ENCODE measurements around the gene ANKRD42. TPM values are rescaled to one million over a fixed set of nuclear protein-coding genes. Genes with fewer than 3 reads are reported as not detected.

ANKRD42 gene
- total RNA-seq, 1 experiment from 2014 or later, result 5.4 TPM

- Histone ChIP-seq H3K9ac (ENCODE audit: low read length) (no peak overlapping the region), H3K27ac (ENCODE audit: low read depth, low read length) (no peak overlapping the region), H3K36me3 (ENCODE audit: control insufficient read depth in 1 of 2, insufficient read depth in 2 of 2, low read length in 2 of 2) (peaks cover 38 to 45% of the 10 kb centered on the region in 2 experiments), H3K4me1 (ENCODE audit: control insufficient read depth in 1 of 2, insufficient read depth in 2 of 2, low read length in 2 of 2) (peaks cover 5 to 18% of the 10 kb centered on the region in 2 experiments; a peak in 3 of 4 replicates), H3K27me3 (ENCODE audit: insufficient read depth, low read length) (no peaks in the 10 kb centered on the region), H3K9me3 (ENCODE audit: control insufficient read depth in 1 of 2, insufficient read depth in 1 of 2, low read depth in 1 of 2, low read length in 2 of 2) (no peaks in the 10 kb centered on the region), H4K20me1 (ENCODE audit: insufficient read depth) (peaks cover 27% of the 10 kb centered on the region; the same call in 1 of the 2 replicates), H3K4me3 (replicated peaks in 1 of 2; ENCODE audit: low read depth in 1 of 2, low read length in 2 of 2) (no peak overlapping the region), H3K4me2 (ENCODE audit: low read length) (no peak overlapping the region), H3K9me2 (ENCODE audit: insufficient read depth) (no peaks in the 10 kb centered on the region), H2AFZ (ENCODE audit: low read depth, low read length, poor library complexity, severe bottlenecking) (no peak overlapping the region), H3K79me2 (ENCODE audit: insufficient read depth, low read length) (peaks cover 98% of the 10 kb centered on the region)
- ATAC-seq (no peak), DNase-seq (ENCODE audit: low read depth, low spot score) (no peak)
- RAD21 ChIA-PET (ENCODE audit: low non-redundant PET in 1 of 2, low total read pairs in 2 of 2, uncharacterized antibody in 2 of 2, unreplicated experiment in 2 of 2), result no interaction called here
- CTCF ChIA-PET, result no interaction called here
- POLR2A ChIA-PET, result no interaction called here
- BruUV-seq (replicated peaks), result no TSS peak
- TF ChIP-seq EZH2phosphoT487 (IDR thresholded peaks at IDR 0.05; ENCODE audit: borderline replicate concordance), result no peak
- TF ChIP-seq ZNF274 (IDR thresholded peaks at IDR 0.05; ENCODE audit: low read depth, low read length), result no peak
- no peak for TF ChIP-seq ELF1 (IDR thresholded peaks at IDR 0.05; ENCODE audit: borderline replicate concordance, low read depth)
- TF ChIP-seq, protein P1, sequence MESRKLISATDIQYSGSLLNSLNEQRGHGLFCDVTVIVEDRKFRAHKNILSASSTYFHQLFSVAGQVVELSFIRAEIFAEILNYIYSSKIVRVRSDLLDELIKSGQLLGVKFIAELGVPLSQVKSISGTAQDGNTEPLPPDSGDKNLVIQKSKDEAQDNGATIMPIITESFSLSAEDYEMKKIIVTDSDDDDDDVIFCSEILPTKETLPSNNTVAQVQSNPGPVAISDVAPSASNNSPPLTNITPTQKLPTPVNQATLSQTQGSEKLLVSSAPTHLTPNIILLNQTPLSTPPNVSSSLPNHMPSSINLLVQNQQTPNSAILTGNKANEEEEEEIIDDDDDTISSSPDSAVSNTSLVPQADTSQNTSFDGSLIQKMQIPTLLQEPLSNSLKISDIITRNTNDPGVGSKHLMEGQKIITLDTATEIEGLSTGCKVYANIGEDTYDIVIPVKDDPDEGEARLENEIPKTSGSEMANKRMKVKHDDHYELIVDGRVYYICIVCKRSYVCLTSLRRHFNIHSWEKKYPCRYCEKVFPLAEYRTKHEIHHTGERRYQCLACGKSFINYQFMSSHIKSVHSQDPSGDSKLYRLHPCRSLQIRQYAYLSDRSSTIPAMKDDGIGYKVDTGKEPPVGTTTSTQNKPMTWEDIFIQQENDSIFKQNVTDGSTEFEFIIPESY (IDR thresholded peaks at IDR 0.05; ENCODE audit: extremely low read depth, insufficient replicate concordance, low read length), result no peak
- no peak for TF ChIP-seq ZFX (IDR thresholded peaks at IDR 0.05)
- no peak for TF ChIP-seq EZH2 (IDR thresholded peaks at IDR 0.05)
- TF ChIP-seq SIN3A (IDR thresholded peaks at IDR 0.05; ENCODE audit: low read depth), result no peak
- intact Hi-C loops (cut with micrococcal nuclease), result no loop called here
Measured at GRCh38 chr11:83162377-83162776, 31.1 kb upstream of the ANKRD42 start.

- H3K9me3 ChIP-seq (ENCODE audit: control insufficient read depth in 1 of 2, insufficient read depth in 1 of 2, low read depth in 1 of 2, low read length in 2 of 2), result no peaks in the 10 kb centered on the region
- peaks cover 15% of the 10 kb centered on the region; the same call in 1 of the 2 replicates for H4K20me1 ChIP-seq (ENCODE audit: insufficient read depth)
- no peak overlapping the region for H3K4me2 ChIP-seq (ENCODE audit: low read length)
- intact Hi-C loops (cut with micrococcal nuclease), result no loop called here
- no peaks in the 10 kb centered on the region for H3K4me1 ChIP-seq (ENCODE audit: control insufficient read depth in 1 of 2, insufficient read depth in 2 of 2, low read length in 2 of 2)
- no peak for DNase-seq (ENCODE audit: low read depth, low spot score)
- ChIA-PET CTCF (no interaction called here), POLR2A (no interaction called here), RAD21 (ENCODE audit: low non-redundant PET in 1 of 2, low total read pairs in 2 of 2, uncharacterized antibody in 2 of 2, unreplicated experiment in 2 of 2) (no interaction called here)
- no peak overlapping the region for H3K9ac ChIP-seq (ENCODE audit: low read length)
- peaks cover 98% of the 10 kb centered on the region for H3K79me2 ChIP-seq (ENCODE audit: insufficient read depth, low read length)
- ATAC-seq, result no peak
- no peak overlapping the region for H3K27ac ChIP-seq (ENCODE audit: low read depth, low read length)
- H3K36me3 ChIP-seq (ENCODE audit: control insufficient read depth in 1 of 2, insufficient read depth in 2 of 2, low read length in 2 of 2), result peaks cover 53 to 54% of the 10 kb centered on the region in 2 experiments
- no TSS peak for BruUV-seq (replicated peaks)
- H3K27me3 ChIP-seq (ENCODE audit: insufficient read depth, low read length), result no peaks in the 10 kb centered on the region
- no peak overlapping the region for H3K4me3 ChIP-seq (replicated peaks in 1 of 2; ENCODE audit: low read depth in 1 of 2, low read length in 2 of 2)
- no peak overlapping the region for H2AFZ ChIP-seq (ENCODE audit: low read depth, low read length, poor library complexity, severe bottlenecking)
- no peaks in the 10 kb centered on the region for H3K9me2 ChIP-seq (ENCODE audit: insufficient read depth)
- no peak for TF ChIP-seq CEBPB (IDR thresholded peaks at IDR 0.05; ENCODE audit: low read depth)
- TF ChIP-seq CTCF (IDR thresholded peaks at IDR 0.05 in 2 of 3, conservative IDR thresholded peaks at IDR 0.05 in 1 of 3; ENCODE audit: borderline replicate concordance in 1 of 3, insufficient read depth in 1 of 3, low read depth in 2 of 3, low read length in 2 of 3), result no peak
- TF ChIP-seq EZH2phosphoT487 (IDR thresholded peaks at IDR 0.05; ENCODE audit: borderline replicate concordance), result no peak
- no peak for TF ChIP-seq ZNF274 (IDR thresholded peaks at IDR 0.05; ENCODE audit: low read depth, low read length)
- TF ChIP-seq POLR2AphosphoS5 (IDR thresholded peaks at IDR 0.05; ENCODE audit: low read depth, low read length), result no peak
- no peak for TF ChIP-seq CBX3 (IDR thresholded peaks at IDR 0.05; ENCODE audit: low read depth)
- TF ChIP-seq ELF1 (IDR thresholded peaks at IDR 0.05; ENCODE audit: borderline replicate concordance, low read depth), result no peak
- no peak for TF ChIP-seq JUND (IDR thresholded peaks at IDR 0.05)
- TF ChIP-seq FOSL1 (IDR thresholded peaks at IDR 0.05; ENCODE audit: low read depth), result no peak
- no peak for TF ChIP-seq ATF3 (IDR thresholded peaks at IDR 0.05)
- TF ChIP-seq YY1 (IDR thresholded peaks at IDR 0.05; ENCODE audit: extremely low read depth, insufficient replicate concordance, low read depth, low read length), result no peak
- no peak for TF ChIP-seq POLR2A (IDR thresholded peaks at IDR 0.05; ENCODE audit: borderline replicate concordance, extremely low read depth, insufficient read depth, insufficient read length)
- TF ChIP-seq, protein P2, sequence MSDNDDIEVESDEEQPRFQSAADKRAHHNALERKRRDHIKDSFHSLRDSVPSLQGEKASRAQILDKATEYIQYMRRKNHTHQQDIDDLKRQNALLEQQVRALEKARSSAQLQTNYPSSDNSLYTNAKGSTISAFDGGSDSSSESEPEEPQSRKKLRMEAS (IDR thresholded peaks at IDR 0.05), result no peak
Measured at GRCh38 chr11:83166193-83166866, 27.2 kb upstream of the ANKRD42 start.

All from HCT116 (cell line).